Mesothelial cell of epicardium (in vitro differentiated cells): ENCODE results near the gene CCDC3. TPM values are rescaled to one million over a fixed set of nuclear protein-coding genes. Genes with fewer than 3 reads are reported as not detected.

Source experiments
- DNase-seq, 2 experiments: peaks; one replicate each; pipeline ENCODE4 v3.0.0; 2021; ENCODE audit warnings: low spot score in 2 of 2; ENCODE audit not compliant: unreplicated experiment in 2 of 2
- H3K27ac Mint-ChIP-seq: 2 replicates; pipeline ENCODE4 v1.8.0; 2021; ENCODE audit warnings: mixed read lengths
- H3K27me3 Mint-ChIP-seq: 2 replicates; pipeline ENCODE4 v1.8.0; 2021; ENCODE audit warnings: low read depth, mixed read lengths
- H3K36me3 Mint-ChIP-seq: 2 replicates; pipeline ENCODE4 v1.8.0; 2021; ENCODE audit warnings: mixed read lengths
- H3K4me1 Mint-ChIP-seq: 2 replicates; pipeline ENCODE4 v1.8.0; 2021; ENCODE audit warnings: mixed read lengths
- H3K4me3 Mint-ChIP-seq: 2 replicates; pipeline ENCODE4 v1.8.0; 2021; ENCODE audit warnings: mild to moderate bottlenecking, moderate library complexity, mixed read lengths
- H3K9me3 Mint-ChIP-seq: 2 replicates; pipeline ENCODE4 v1.8.0; 2021; ENCODE audit warnings: mixed read lengths
- total RNA-seq: library from RNA; stranded (reverse); gene quantifications from 3 replicates; pipeline ENCODE4 v1.2.1, GENCODE V29; 2021
- TF ChIP-seq, protein P1 (sequence below): fragments of 200-600 bp; sonication (generic); IDR thresholded peaks from one replicate; pipeline ENCODE4 v1.5.0; 2021; ENCODE audit warnings: antibody characterized with exemption; ENCODE audit not compliant: unreplicated experiment

CCDC3 gene
- total RNA-seq, 1 donor from 2014 or later: 5.7 TPM

DNA sequence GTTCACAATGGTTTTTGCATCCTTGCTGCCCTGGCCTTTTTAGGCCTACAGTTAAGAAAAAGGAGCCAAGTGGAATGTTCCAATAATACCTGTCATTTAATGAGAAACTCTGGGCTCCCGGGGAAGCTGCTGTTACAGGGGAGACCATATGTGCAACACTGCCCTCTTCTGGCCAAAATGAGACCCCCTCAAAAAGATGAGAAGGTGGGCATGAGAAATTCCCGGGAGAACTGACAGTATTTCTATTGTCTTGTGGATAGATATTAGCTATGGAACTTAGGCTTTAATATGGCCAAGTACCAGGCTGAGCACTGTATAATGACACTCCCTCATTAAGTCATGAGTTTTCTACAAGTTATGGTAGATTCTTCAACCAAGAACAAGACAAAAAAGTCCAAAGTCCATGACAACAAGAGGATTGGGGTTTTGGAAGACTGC is 99.4 kb downstream of the CCDC3 start:
- H3K4me1 Mint-ChIP-seq: no peaks in the 10 kb centered on the region
- no peak overlapping the region for H3K4me3 Mint-ChIP-seq
- H3K27ac Mint-ChIP-seq: no peak overlapping the region
- peak; percentile 43 to 65 for DNase-seq
- no peaks in the 10 kb centered on the region for H3K36me3 Mint-ChIP-seq
- TF ChIP-seq, protein P1, sequence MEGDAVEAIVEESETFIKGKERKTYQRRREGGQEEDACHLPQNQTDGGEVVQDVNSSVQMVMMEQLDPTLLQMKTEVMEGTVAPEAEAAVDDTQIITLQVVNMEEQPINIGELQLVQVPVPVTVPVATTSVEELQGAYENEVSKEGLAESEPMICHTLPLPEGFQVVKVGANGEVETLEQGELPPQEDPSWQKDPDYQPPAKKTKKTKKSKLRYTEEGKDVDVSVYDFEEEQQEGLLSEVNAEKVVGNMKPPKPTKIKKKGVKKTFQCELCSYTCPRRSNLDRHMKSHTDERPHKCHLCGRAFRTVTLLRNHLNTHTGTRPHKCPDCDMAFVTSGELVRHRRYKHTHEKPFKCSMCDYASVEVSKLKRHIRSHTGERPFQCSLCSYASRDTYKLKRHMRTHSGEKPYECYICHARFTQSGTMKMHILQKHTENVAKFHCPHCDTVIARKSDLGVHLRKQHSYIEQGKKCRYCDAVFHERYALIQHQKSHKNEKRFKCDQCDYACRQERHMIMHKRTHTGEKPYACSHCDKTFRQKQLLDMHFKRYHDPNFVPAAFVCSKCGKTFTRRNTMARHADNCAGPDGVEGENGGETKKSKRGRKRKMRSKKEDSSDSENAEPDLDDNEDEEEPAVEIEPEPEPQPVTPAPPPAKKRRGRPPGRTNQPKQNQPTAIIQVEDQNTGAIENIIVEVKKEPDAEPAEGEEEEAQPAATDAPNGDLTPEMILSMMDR: peak; percentile 81
- H3K9me3 Mint-ChIP-seq: no peaks in the 10 kb centered on the region
- H3K27me3 Mint-ChIP-seq: peaks cover 8% of the 10 kb centered on the region

DNA sequence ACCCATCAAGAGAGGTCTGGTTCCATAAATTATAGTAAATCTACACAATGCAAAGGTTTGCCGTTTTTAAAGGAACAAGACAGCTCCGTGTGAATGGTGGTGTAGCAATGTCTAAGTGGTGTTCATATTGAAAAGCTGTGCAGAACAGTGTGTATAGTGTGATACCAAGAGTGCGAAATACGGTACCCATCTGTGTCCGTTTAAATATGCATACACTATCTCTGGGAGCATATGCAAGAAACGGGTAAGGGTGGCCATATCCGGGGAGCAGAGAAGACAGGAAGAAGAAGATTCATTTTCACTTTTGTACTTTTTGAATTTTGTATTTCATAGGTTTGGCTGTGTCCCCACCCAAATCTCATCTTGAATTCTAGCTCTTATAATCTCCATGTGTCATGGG is 102.0 kb downstream of the CCDC3 start:
- no peak overlapping the region for H3K27ac Mint-ChIP-seq
- H3K27me3 Mint-ChIP-seq: peaks cover 2% of the 10 kb centered on the region
- TF ChIP-seq, protein P1: no peak
- H3K36me3 Mint-ChIP-seq: no peaks in the 10 kb centered on the region
- peaks cover 3% of the 10 kb centered on the region for H3K9me3 Mint-ChIP-seq
- no peak for DNase-seq
- H3K4me3 Mint-ChIP-seq: no peak overlapping the region
- no peaks in the 10 kb centered on the region for H3K4me1 Mint-ChIP-seq

DNA sequence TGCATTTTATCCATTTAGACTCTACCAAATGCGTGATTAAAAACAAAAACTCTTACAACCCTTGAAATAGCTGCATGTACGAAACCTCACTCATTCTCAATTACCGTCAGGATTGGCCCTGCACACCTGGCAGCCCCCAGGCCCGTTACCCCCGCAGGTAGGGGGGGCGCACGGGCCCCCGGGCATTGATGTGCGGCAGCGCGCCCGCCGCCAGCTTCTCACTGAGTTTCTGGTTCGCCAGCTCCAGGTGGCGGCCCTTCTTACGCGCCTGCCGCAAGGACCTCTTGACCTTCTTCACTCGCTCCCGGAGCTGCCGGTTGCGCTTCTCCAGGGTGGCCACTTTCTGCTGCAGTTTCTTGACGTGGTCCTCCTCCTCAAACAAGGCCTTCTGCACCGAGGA is 103.2 kb downstream of the CCDC3 start:
- H3K4me1 Mint-ChIP-seq: no peaks in the 10 kb centered on the region
- peaks cover 2% of the 10 kb centered on the region for H3K36me3 Mint-ChIP-seq
- TF ChIP-seq, protein P1: no peak
- no peak for DNase-seq
- H3K27ac Mint-ChIP-seq: no peak overlapping the region
- H3K27me3 Mint-ChIP-seq: peaks cover 2% of the 10 kb centered on the region
- H3K9me3 Mint-ChIP-seq: peaks cover 11% of the 10 kb centered on the region
- no peak overlapping the region for H3K4me3 Mint-ChIP-seq

DNA sequence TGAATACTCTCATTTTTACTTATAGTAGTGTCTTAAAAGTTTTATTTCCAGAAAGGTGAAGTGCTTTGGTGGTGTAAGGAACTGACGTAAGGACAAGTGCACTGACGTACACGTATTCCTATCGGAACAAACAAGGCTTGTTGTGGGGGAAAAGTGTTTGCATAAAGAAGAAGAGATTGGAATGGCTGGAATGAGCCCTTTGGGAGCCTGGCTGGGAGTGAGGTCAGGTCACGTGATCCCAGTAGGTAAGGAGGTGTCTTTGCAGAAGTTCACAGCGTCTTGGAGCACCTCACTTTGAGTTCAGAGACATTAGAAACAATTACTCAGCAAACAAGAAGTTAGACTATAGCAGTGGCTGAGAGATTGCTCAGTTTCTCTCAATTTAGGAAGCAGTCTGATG is 104.2 kb downstream of the CCDC3 start:
- H3K27ac Mint-ChIP-seq: no peak overlapping the region
- no peak overlapping the region for H3K4me3 Mint-ChIP-seq
- peaks cover 2% of the 10 kb centered on the region for H3K36me3 Mint-ChIP-seq
- peaks cover 21% of the 10 kb centered on the region for H3K9me3 Mint-ChIP-seq
- H3K27me3 Mint-ChIP-seq: peaks cover 2% of the 10 kb centered on the region
- no peak for DNase-seq
- TF ChIP-seq, protein P1: no peak
- H3K4me1 Mint-ChIP-seq: no peaks in the 10 kb centered on the region

DNA sequence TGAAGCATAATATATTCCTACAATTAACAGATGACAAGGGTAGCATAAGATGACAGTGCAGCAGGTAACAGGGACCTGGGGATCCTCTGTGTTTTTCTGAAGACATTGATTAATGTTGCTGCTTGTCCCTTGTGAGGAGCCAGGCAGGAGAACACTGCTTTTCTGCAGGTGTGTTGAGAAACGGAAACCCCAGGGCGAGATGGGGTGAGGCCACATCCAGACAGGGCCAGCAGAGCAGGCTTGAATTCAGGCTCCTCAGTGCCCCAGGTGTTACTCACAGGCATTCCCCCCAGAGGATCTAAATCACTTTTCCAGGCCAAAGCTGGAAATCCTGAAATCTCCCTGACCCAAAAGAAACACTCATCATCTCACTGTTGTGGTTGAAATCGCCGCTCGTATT is 105.3 kb downstream of the CCDC3 start:
- Mint-ChIP-seq H3K4me3 (no peak overlapping the region), H3K9me3 (peaks cover 30% of the 10 kb centered on the region), H3K36me3 (peaks cover 2% of the 10 kb centered on the region), H3K27ac (no peak overlapping the region), H3K4me1 (no peaks in the 10 kb centered on the region), H3K27me3 (no peaks in the 10 kb centered on the region)
- TF ChIP-seq, protein P1: no peak
- DNase-seq: no peak

DNA sequence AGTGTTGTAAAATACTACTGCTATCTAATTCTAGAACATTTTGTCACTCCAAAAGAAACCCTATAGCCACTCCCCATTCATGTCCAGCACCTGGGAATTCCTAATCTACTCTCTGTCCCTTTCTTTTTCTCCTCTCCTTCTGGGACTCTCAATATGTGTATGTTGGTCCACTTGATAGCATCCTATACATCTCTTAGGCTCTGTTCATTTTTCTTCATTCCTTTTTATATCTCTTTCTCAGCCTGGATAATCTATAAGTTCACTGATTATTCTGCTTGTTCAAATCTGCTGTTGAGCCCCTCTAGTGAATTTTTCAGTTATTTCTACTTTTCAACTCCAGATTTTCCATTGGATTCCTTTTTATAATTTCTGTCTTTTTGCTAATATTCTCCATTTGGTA is 108.6 kb downstream of the CCDC3 start:
- H3K4me1 Mint-ChIP-seq: no peaks in the 10 kb centered on the region
- no peak overlapping the region for H3K27ac Mint-ChIP-seq
- TF ChIP-seq, protein P1: no peak
- DNase-seq: no peak
- no peaks in the 10 kb centered on the region for H3K27me3 Mint-ChIP-seq
- H3K4me3 Mint-ChIP-seq: no peak overlapping the region
- peaks cover 2% of the 10 kb centered on the region for H3K36me3 Mint-ChIP-seq
- peaks cover 32% of the 10 kb centered on the region for H3K9me3 Mint-ChIP-seq
